ENCODE measurements around the gene CLCA1. TPM values are rescaled to one million over a fixed set of nuclear protein-coding genes. Genes with fewer than 3 reads are reported as not detected.

The CLCA1 gene
- total and polyA plus RNA-seq, 10 of the 15 experiments (the other 5 are each of a cell fraction or from before 2014, with no cell fraction given), result 0.13 TPM; not detected in 9

Other genes with a start within 250 kb of the CLCA1 start
- 12.2 and 19.9 TPM in 2 replicates for gene ODF2L, start 72.6 kb upstream of the CLCA1 start, total RNA-seq (2014; rRNA removed)
- gene ODF2L, start 72.6 kb upstream of the CLCA1 start, total RNA-seq (2014; rRNA removed; fragmentation: Illumina TruSeq; extraction: Trizol), result 29.5 and 31.2 TPM in 2 replicates
- 16.6 and 17.1 TPM in 2 replicates for gene ODF2L, start 72.6 kb upstream of the CLCA1 start, total RNA-seq (2021)
- 10.4 and 25.3 TPM in 2 replicates for gene ODF2L, start 72.6 kb upstream of the CLCA1 start, polyA plus RNA-seq (2011; rRNA removed)
- 22.8 and 41.0 TPM in 2 replicates for gene ODF2L, start 72.6 kb upstream of the CLCA1 start, polyA plus RNA-seq (2014; fragmentation: Illumina TruSeq; extraction: Trizol)
- 10 to 100 TPM; 20.0 to 25.9 TPM for gene ODF2L, start 72.6 kb upstream of the CLCA1 start, polyA plus RNA-seq (2014; fragmentation: Nextera tagmentation; extraction: Ambion mirVana)
- 13.5 and 13.6 TPM in 2 replicates for gene ODF2L, start 72.6 kb upstream of the CLCA1 start, polyA plus RNA-seq (2014; rRNA removed)
- gene ODF2L, start 72.6 kb upstream of the CLCA1 start, polyA plus RNA-seq (2016; fragmentation: Nextera tagmentation; extraction: Ambion mirVana), result 10 to 100 TPM; 13.7 to 20.1 TPM
- not detected in 2 replicates for gene CLCA2, start 44.8 kb upstream of the CLCA1 start, total RNA-seq (2014; rRNA removed)
- gene CLCA2, start 44.8 kb upstream of the CLCA1 start, total RNA-seq (2014; rRNA removed; fragmentation: Illumina TruSeq; extraction: Trizol), result 0.05 TPM in 1 of 2 replicates, not detected in the other
- not detected in 2 replicates for gene CLCA2, start 44.8 kb upstream of the CLCA1 start, total RNA-seq (2021)
- 0.15 TPM in 1 of 2 replicates, not detected in the other for gene CLCA2, start 44.8 kb upstream of the CLCA1 start, polyA plus RNA-seq (2011; rRNA removed)
- 0.01 TPM in 1 of 2 replicates, not detected in the other for gene CLCA2, start 44.8 kb upstream of the CLCA1 start, polyA plus RNA-seq (2014; fragmentation: Illumina TruSeq; extraction: Trizol)
- gene CLCA2, start 44.8 kb upstream of the CLCA1 start, polyA plus RNA-seq (2014; fragmentation: Nextera tagmentation; extraction: Ambion mirVana), result under 1 TPM in 1 of 2 experiments, not detected in 1; 0.02 TPM
- not detected in 2 replicates for gene CLCA2, start 44.8 kb upstream of the CLCA1 start, polyA plus RNA-seq (2014; rRNA removed)
- gene CLCA2, start 44.8 kb upstream of the CLCA1 start, polyA plus RNA-seq (2016; fragmentation: Nextera tagmentation; extraction: Ambion mirVana), result under 1 TPM in 1 of 2 experiments, not detected in 1; 0.20 TPM
- not detected in 2 replicates for gene CLCA4, start 78.2 kb downstream of the CLCA1 start, total RNA-seq (2014; rRNA removed)
- gene CLCA4, start 78.2 kb downstream of the CLCA1 start, total RNA-seq (2014; rRNA removed; fragmentation: Illumina TruSeq; extraction: Trizol), result not detected in 2 replicates
- gene CLCA4, start 78.2 kb downstream of the CLCA1 start, total RNA-seq (2021), result 0.05 TPM in 1 of 2 replicates, not detected in the other
- gene CLCA4, start 78.2 kb downstream of the CLCA1 start, polyA plus RNA-seq (2011; rRNA removed), result not detected in 2 replicates
- 0.01 TPM in 1 of 2 replicates, not detected in the other for gene CLCA4, start 78.2 kb downstream of the CLCA1 start, polyA plus RNA-seq (2014; fragmentation: Illumina TruSeq; extraction: Trizol)
- not detected for gene CLCA4, start 78.2 kb downstream of the CLCA1 start, polyA plus RNA-seq (2014; fragmentation: Nextera tagmentation; extraction: Ambion mirVana)
- 0.08 TPM in 1 of 2 replicates, not detected in the other for gene CLCA4, start 78.2 kb downstream of the CLCA1 start, polyA plus RNA-seq (2014; rRNA removed)
- gene CLCA4, start 78.2 kb downstream of the CLCA1 start, polyA plus RNA-seq (2016; fragmentation: Nextera tagmentation; extraction: Ambion mirVana), result not detected
- gene SH3GLB1, start 235.6 kb downstream of the CLCA1 start, total RNA-seq (2014; rRNA removed), result 18.0 and 22.5 TPM in 2 replicates
- gene SH3GLB1, start 235.6 kb downstream of the CLCA1 start, total RNA-seq (2014; rRNA removed; fragmentation: Illumina TruSeq; extraction: Trizol), result 38.0 and 38.2 TPM in 2 replicates
- 44.5 and 45.6 TPM in 2 replicates for gene SH3GLB1, start 235.6 kb downstream of the CLCA1 start, total RNA-seq (2021)
- 34.7 and 45.3 TPM in 2 replicates for gene SH3GLB1, start 235.6 kb downstream of the CLCA1 start, polyA plus RNA-seq (2011; rRNA removed)
- 49.9 and 57.3 TPM in 2 replicates for gene SH3GLB1, start 235.6 kb downstream of the CLCA1 start, polyA plus RNA-seq (2014; fragmentation: Illumina TruSeq; extraction: Trizol)
- 10 to 100 TPM; 19.8 to 20.2 TPM for gene SH3GLB1, start 235.6 kb downstream of the CLCA1 start, polyA plus RNA-seq (2014; fragmentation: Nextera tagmentation; extraction: Ambion mirVana)
- gene SH3GLB1, start 235.6 kb downstream of the CLCA1 start, polyA plus RNA-seq (2014; rRNA removed), result 28.6 and 33.4 TPM in 2 replicates
- 10 to 100 TPM; 57.2 to 59.0 TPM for gene SH3GLB1, start 235.6 kb downstream of the CLCA1 start, polyA plus RNA-seq (2016; fragmentation: Nextera tagmentation; extraction: Ambion mirVana)

Measured in GM12878 (cell line).